ENCODE measurements around the gene TRAPPC2B. TPM values are rescaled to one million over a fixed set of nuclear protein-coding genes. Genes with fewer than 3 reads are reported as not detected.
"Not testable (repeated sequence)": the region's sequence is repeated elsewhere in the genome, so short reads cannot be mapped to it uniquely, and the experiment has no call there.

Gene TRAPPC2B
- total and polyA plus RNA-seq, 3 donors from 2014 or later = 24.0 to 31.2 (median 30.2) TPM

DNA sequence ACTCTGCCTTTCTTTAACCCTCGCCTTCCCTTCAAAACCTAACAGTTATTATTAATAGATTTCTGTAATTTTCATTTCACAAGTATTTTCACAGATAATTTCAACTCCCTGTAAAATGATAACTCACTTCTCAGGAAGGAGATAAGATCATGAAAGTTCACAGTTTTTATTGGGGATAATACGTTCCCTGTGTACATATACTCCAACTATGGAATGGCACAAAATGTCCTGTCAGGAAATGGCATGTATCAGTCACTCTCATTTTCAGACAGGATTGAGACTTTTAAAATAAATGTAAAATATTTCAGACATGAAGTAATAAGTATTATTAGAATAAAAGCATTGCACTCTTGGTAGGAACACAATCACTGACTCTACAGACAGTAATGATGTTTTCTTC, 932 bp upstream of the TRAPPC2B start:
- Histone ChIP-seq H3K4me3 (peak overlapping the region in 1 of 2 donors; percentile 98), H3K27ac (peak overlapping the region; percentile 73 to 96), H3K9me3 (no peaks in the 10 kb centered on the region), H3K36me3 (ENCODE audit: low read depth, missing control alignments) (no peaks in the 10 kb centered on the region), H3K27me3 (no peaks in the 10 kb centered on the region), H3K4me1 (peaks cover 13% of the 10 kb centered on the region)
- DNase-seq = no peak
- no peak for TF ChIP-seq POLR2A (IDR thresholded peaks at IDR 0.05)
- TF ChIP-seq, protein P1, sequence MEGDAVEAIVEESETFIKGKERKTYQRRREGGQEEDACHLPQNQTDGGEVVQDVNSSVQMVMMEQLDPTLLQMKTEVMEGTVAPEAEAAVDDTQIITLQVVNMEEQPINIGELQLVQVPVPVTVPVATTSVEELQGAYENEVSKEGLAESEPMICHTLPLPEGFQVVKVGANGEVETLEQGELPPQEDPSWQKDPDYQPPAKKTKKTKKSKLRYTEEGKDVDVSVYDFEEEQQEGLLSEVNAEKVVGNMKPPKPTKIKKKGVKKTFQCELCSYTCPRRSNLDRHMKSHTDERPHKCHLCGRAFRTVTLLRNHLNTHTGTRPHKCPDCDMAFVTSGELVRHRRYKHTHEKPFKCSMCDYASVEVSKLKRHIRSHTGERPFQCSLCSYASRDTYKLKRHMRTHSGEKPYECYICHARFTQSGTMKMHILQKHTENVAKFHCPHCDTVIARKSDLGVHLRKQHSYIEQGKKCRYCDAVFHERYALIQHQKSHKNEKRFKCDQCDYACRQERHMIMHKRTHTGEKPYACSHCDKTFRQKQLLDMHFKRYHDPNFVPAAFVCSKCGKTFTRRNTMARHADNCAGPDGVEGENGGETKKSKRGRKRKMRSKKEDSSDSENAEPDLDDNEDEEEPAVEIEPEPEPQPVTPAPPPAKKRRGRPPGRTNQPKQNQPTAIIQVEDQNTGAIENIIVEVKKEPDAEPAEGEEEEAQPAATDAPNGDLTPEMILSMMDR (IDR thresholded peaks at IDR 0.05) = no peak
- 38 to 46% methylated on average over 2 of the region's 2 CpGs for WGBS, 2 donors
- intact Hi-C loops (cut with DNase I; ENCODE audit: low total_unique reads) = no loop called here

DNA sequence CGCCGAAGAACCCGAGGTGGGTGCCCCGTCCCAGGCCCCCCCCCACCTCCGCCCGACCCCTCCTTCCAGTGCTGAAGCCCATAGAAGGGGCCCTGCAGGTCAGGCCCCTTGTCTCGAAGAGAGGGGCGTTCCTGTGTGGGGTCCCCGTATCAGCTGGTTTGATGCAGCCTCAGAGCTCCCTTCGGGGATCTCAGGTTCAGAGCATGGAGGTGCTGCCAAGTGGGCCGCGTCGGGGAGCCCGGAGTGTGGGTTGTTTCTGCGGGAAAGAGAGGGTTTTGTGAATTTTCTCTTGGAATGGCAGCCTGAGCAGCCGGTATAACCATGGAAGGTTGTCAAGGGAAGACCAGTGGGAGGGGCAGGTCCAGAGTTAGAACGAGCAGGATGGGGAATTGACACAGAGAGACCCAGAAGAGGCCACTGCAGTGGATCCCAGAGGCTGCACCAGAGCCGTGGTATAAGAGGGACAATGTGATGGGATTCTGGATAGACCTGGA, 384 bp downstream of the TRAPPC2B start:
- intact Hi-C loops (cut with DNase I; ENCODE audit: low total_unique reads) = no loop called here
- WGBS, 2 donors = 1% methylated on average over 9 to 18 of the region's 18 CpGs
- DNase-seq = no peak

DNA sequence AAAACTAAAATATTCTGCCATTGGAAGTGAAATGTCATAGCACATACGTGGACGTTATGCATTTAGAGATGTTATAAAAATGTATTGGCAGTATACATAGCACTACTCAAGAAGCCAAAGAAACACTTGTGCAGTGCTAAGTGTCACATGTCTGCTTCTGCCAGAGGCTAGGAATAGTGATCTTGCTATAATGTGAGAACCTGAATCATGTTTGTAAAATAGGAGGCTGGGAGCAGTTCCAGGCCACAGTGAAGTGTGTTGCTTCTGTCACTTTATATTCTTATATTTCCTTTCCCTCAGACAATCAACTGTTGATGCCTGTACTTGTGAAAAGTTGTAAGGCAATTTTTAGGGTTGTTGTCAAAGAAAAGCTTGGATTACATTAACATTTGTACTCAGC, 3.4 kb downstream of the TRAPPC2B start:
- Histone ChIP-seq H3K36me3 (ENCODE audit: low read depth, missing control alignments) (no peaks in the 10 kb centered on the region), H3K27ac (no peak overlapping the region), H3K9me3 (no peaks in the 10 kb centered on the region), H3K4me3 (no peak overlapping the region), H3K27me3 (no peaks in the 10 kb centered on the region), H3K4me1 (peaks cover 6% of the 10 kb centered on the region)
- 92 to 97% methylated on average over 2 of the region's 2 CpGs for WGBS, 2 donors
- TF ChIP-seq, protein P1 (IDR thresholded peaks at IDR 0.05) = no peak
- TF ChIP-seq POLR2A (IDR thresholded peaks at IDR 0.05) = no peak
- intact Hi-C loops (cut with DNase I; ENCODE audit: low total_unique reads) = no loop called here
- DNase-seq = no peak

More for the DNA sequence above, 384 bp downstream of the TRAPPC2B start:
- no peaks in the 10 kb centered on the region for H3K27me3 ChIP-seq
- no peaks in the 10 kb centered on the region for H3K36me3 ChIP-seq (ENCODE audit: low read depth, missing control alignments)
- no peaks in the 10 kb centered on the region for H3K9me3 ChIP-seq
- H3K4me3 ChIP-seq = peak overlapping the region; percentile 74 to 98
- H3K27ac ChIP-seq = peak overlapping the region; percentile 91 to 96
- TF ChIP-seq, protein P1 (IDR thresholded peaks at IDR 0.05) = no peak
- no peak for TF ChIP-seq POLR2A (IDR thresholded peaks at IDR 0.05)
- peaks cover 13% of the 10 kb centered on the region for H3K4me1 ChIP-seq

DNA sequence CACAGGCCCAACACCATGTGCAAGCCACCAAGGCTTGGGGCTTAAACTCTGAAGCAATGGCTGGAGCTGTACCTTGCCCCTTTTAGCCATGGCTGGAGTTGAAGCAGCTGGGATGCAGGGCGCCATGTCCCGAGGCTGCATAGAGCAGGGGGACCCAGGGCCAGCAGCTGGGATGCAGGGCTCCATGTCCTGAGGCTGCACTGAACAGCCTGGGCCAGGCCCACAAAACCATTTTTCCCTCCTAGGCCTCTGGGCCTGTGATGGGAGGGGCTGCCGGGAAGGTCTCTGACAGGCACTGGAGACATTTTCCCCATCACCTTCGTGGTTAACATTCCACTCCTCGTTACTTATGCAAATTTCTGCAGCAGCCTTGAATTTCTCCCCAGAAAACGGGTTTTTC, 10.8 kb downstream of the TRAPPC2B start:
- intact Hi-C loops (cut with DNase I; ENCODE audit: low total_unique reads) = no loop called here
- no peak overlapping the region for H3K4me3 ChIP-seq
- 93 to 95% methylated on average over 5 to 6 of the region's 6 CpGs for WGBS, 2 donors
- no peaks in the 10 kb centered on the region for H3K4me1 ChIP-seq
- H3K27ac ChIP-seq = no peak overlapping the region
- no peaks in the 10 kb centered on the region for H3K36me3 ChIP-seq (ENCODE audit: low read depth, missing control alignments)
- TF ChIP-seq, protein P1 (IDR thresholded peaks at IDR 0.05) = no peak
- H3K27me3 ChIP-seq = no peaks in the 10 kb centered on the region
- H3K9me3 ChIP-seq = no peaks in the 10 kb centered on the region
- no peak for DNase-seq

DNA sequence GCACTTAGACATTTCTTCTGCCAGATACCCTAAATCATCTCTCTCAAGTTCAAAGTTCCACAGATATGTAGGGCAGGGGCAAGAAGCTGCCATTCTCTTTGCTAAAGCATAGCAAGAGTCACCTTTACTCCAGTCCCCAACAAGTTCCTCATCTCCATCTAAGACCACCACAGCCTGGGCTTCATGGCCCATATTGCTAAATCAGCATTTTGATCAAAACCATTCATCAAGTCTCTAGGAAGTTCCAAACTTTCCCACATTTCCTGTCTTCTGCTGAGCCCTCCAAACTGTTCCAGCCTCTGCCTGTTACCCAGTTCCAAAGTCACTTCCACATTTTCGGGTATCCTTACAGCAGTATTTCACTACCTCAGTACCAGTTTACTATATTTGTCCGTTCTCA, 11.3 kb downstream of the TRAPPC2B start:
- H3K27ac ChIP-seq; H3K36me3 ChIP-seq (ENCODE audit: low read depth, missing control alignments); H3K4me3 ChIP-seq; DNase-seq; H3K27me3 ChIP-seq; H3K4me1 ChIP-seq; intact Hi-C loops (cut with DNase I; ENCODE audit: low total_unique reads); H3K9me3 ChIP-seq: not testable (repeated sequence)
- 93 to 95% methylated on average over 2 of the region's 2 CpGs for WGBS, 2 donors

All from testis (tissue), 3 donors.